H1 (cell line): ENCODE results near the gene VIM. TPM values are rescaled to one million over a fixed set of nuclear protein-coding genes. Genes with fewer than 3 reads are reported as not detected.

ENCODE experiments used
- CTCF ChIA-PET: fragments of 300-600 bp; sonication (Branson Sonifier 250); formaldehyde crosslinking; loops from one replicate; lab custom pipeline; 2021; ENCODE audit not compliant: partially characterized antibody; lab: Charles Lee
- POLR2A ChIA-PET: fragments of 300-600 bp; sonication (Branson Sonifier 250); formaldehyde crosslinking; loops from one replicate; lab custom pipeline; 2021; ENCODE audit warnings: inconsistent platforms; ENCODE audit not compliant: partially characterized antibody; lab: Charles Lee
- DNase-seq, 2 experiments: peaks; one replicate each; pipeline versions ENCODE4 v3.0.0 to v3.0.0-alpha.2; 2010 to 2022; ENCODE audit warnings: low spot score in 2 of 2, low read depth in 1 of 2, mixed read lengths in 1 of 2
- FAIRE-seq: peaks from 2 replicates; lab custom pipeline; 2011; peaks lifted over from hg19 to GRCh38; lab: Jason Lieb, UNC
- H2AFZ ChIP-seq: 2 replicates; pipeline ENCODE4 v1.8.1; 2012; ENCODE audit warnings: low read length, inconsistent platforms
- H2AK5ac ChIP-seq: 2 replicates; pipeline ENCODE4 v1.6.1; 2013; ENCODE audit warnings: low read depth, low read length
- H2BK120ac ChIP-seq: replicated peaks from 2 replicates; pipeline ENCODE3; 2013; ENCODE audit warnings: low read depth, low read length, inconsistent platforms
- H2BK12ac ChIP-seq: 2 replicates; pipeline ENCODE4 v1.6.1; 2013; ENCODE audit warnings: low read depth, low read length
- H2BK15ac ChIP-seq: 2 replicates; pipeline ENCODE4 v1.6.1; 2013; ENCODE audit warnings: low read length
- H2BK20ac ChIP-seq: 2 replicates; pipeline ENCODE4 v1.6.1; 2013; ENCODE audit warnings: low read length
- H2BK5ac ChIP-seq: 2 replicates; pipeline ENCODE4 v1.6.1; 2013; ENCODE audit warnings: low read depth, low read length
- H3K14ac ChIP-seq: 2 replicates; pipeline ENCODE4 v1.6.1; 2013; ENCODE audit warnings: inconsistent platforms; ENCODE audit not compliant: insufficient read length
- H3K18ac ChIP-seq: 2 replicates; pipeline ENCODE4 v1.6.1; 2013; ENCODE audit warnings: low read length; ENCODE audit errors: extremely low read depth
- H3K23ac ChIP-seq: 2 replicates; pipeline ENCODE4 v1.6.1; 2013; ENCODE audit warnings: inconsistent platforms; ENCODE audit not compliant: insufficient read length
- H3K23me2 ChIP-seq: 2 replicates; pipeline ENCODE4 v1.6.1; 2013; ENCODE audit warnings: low read depth, low read length
- H3K27ac ChIP-seq: 2 replicates; pipeline ENCODE4 v1.6.1; 2011; ENCODE audit warnings: low read depth, low read length, inconsistent platforms
- H3K27me3 ChIP-seq, 4 experiments: replicated peaks in 1 of 4; 1 replicate in 1 of 4; 2 replicates in 3 of 4; pipeline versions ENCODE4 v1.6.1 to v1.8.1; 2011 to 2013; ENCODE audit warnings: low read length in 3 of 4, mild to moderate bottlenecking in 3 of 4, inconsistent platforms in 2 of 4, mixed read lengths in 2 of 4, moderate library complexity in 1 of 4; ENCODE audit not compliant: control insufficient read depth in 3 of 4, insufficient read depth in 3 of 4; ENCODE audit errors: extremely low read depth in 1 of 4
- H3K36me3 ChIP-seq, 4 experiments: 2 replicates each; pipeline versions ENCODE4 v1.6.1 to v1.8.1; 2011 to 2013; ENCODE audit warnings: mild to moderate bottlenecking in 4 of 4, low read length in 3 of 4, moderate library complexity in 2 of 4, control low read depth in 1 of 4, inconsistent platforms in 1 of 4; ENCODE audit not compliant: insufficient read depth in 4 of 4, control insufficient read depth in 2 of 4
- H3K4ac ChIP-seq: replicated peaks from 2 replicates; pipeline ENCODE3; 2013; ENCODE audit warnings: low read length, low read depth, mixed read lengths, inconsistent platforms; ENCODE audit not compliant: insufficient read length
- H3K4me1 ChIP-seq, 4 experiments: replicated peaks in 1 of 4; 1 replicate in 1 of 4; 2 replicates in 3 of 4; pipeline versions ENCODE4 v1.6.1 to v1.8.1; 2011 to 2013; ENCODE audit warnings: low read length in 3 of 4, inconsistent platforms in 2 of 4, mixed read lengths in 1 of 4; ENCODE audit not compliant: insufficient read depth in 4 of 4, control insufficient read depth in 3 of 4
- H3K4me2 ChIP-seq, 2 experiments: 2 replicates each; pipeline versions ENCODE4 v1.6.1 to v1.8.1; 2011 to 2013; ENCODE audit warnings: low read depth in 2 of 2, low read length in 2 of 2, control low read depth in 1 of 2, inconsistent platforms in 1 of 2, mild to moderate bottlenecking in 1 of 2; ENCODE audit not compliant: insufficient read depth in 1 of 2
- H3K4me3 ChIP-seq, 4 experiments: fragments of 200-600, 300-600 bp in 1 of 4; sonication (generic), shearing (Covaris generic), sonication (Bioruptor Twin) in 1 of 4; 2 replicates each; pipeline versions ENCODE4 v1.5.1 to v1.8.1; 2011 to 2016; ENCODE audit warnings: low read length in 4 of 4, low read depth in 3 of 4, control low read depth in 2 of 4, inconsistent platforms in 2 of 4, mild to moderate bottlenecking in 2 of 4, mixed read lengths in 1 of 4, moderate library complexity in 1 of 4; ENCODE audit not compliant: insufficient read depth in 2 of 4; ENCODE audit errors: extremely low read depth in 1 of 4
- H3K56ac ChIP-seq: replicated peaks from 2 replicates; pipeline ENCODE3; 2013; ENCODE audit warnings: low read depth, mild to moderate bottlenecking, mixed read lengths, low read length, inconsistent platforms; ENCODE audit not compliant: insufficient read length
- H3K79me1 ChIP-seq: 2 replicates; pipeline ENCODE4 v1.6.1; 2013; ENCODE audit warnings: low read depth, low read length, control low read depth
- H3K79me2 ChIP-seq, 2 experiments: 2 replicates each; pipeline versions ENCODE4 v1.6.1 to v1.8.1; 2012 to 2013; ENCODE audit warnings: low read length in 2 of 2, mild to moderate bottlenecking in 2 of 2, inconsistent platforms in 1 of 2; ENCODE audit not compliant: insufficient read depth in 2 of 2, control insufficient read depth in 1 of 2
- H3K9ac ChIP-seq, 4 experiments: replicated peaks in 1 of 4; 1 replicate in 1 of 4; 2 replicates in 3 of 4; pipeline versions ENCODE4 v1.6.1 to v1.8.1; 2011 to 2013; ENCODE audit warnings: low read depth in 3 of 4, low read length in 3 of 4, control low read depth in 2 of 4, mild to moderate bottlenecking in 2 of 4, moderate library complexity in 2 of 4, inconsistent platforms in 1 of 4; ENCODE audit errors: extremely low read depth in 1 of 4
- H3K9me3 ChIP-seq, 2 experiments: 2 replicates each; pipeline versions ENCODE4 v1.6.1 to v1.8.1; 2012 to 2013; ENCODE audit warnings: mild to moderate bottlenecking in 2 of 2, moderate library complexity in 2 of 2, control low read depth in 1 of 2, inconsistent platforms in 1 of 2, low read depth in 1 of 2, low read length in 1 of 2, mixed read lengths in 1 of 2; ENCODE audit not compliant: insufficient read depth in 2 of 2
- H4K20me1 ChIP-seq, 2 experiments: replicated peaks in 1 of 2; 2 replicates each; pipeline versions ENCODE3 to v1.8.1; 2011 to 2013; ENCODE audit warnings: inconsistent platforms in 2 of 2, low read length in 2 of 2, mild to moderate bottlenecking in 1 of 2; ENCODE audit not compliant: insufficient read depth in 2 of 2, control insufficient read depth in 1 of 2
- H4K5ac ChIP-seq: 2 replicates; pipeline ENCODE4 v1.6.1; 2013; ENCODE audit warnings: low read length, low read depth, mixed read lengths, inconsistent platforms; ENCODE audit not compliant: insufficient read length
- H4K8ac ChIP-seq: 2 replicates; pipeline ENCODE4 v1.8.0; 2013; ENCODE audit warnings: mild to moderate bottlenecking, moderate library complexity, low read length, inconsistent platforms; ENCODE audit not compliant: insufficient read depth; ENCODE audit errors: extremely low read depth
- H4K91ac ChIP-seq: replicated peaks from 2 replicates; pipeline ENCODE3; 2013; ENCODE audit warnings: low read length, mixed read lengths, inconsistent platforms; ENCODE audit not compliant: insufficient read length
- ASH2L ChIP-seq: fragments of 200-600, 300-600 bp; sonication (generic); IDR thresholded peaks from one replicate; pipeline ENCODE4 v1.7.1; 2017; ENCODE audit warnings: low read length
- BACH1 ChIP-seq: IDR thresholded peaks from 2 replicates; pipeline ENCODE4 v1.6.1; 2012; ENCODE audit warnings: low read length, improper control_type of control experiment
- CEBPB ChIP-seq: IDR thresholded peaks from 2 replicates; pipeline ENCODE4 v1.6.1; 2012; ENCODE audit warnings: low read depth, low read length
- EZH2 ChIP-seq: fragments of 200-600 bp; sonication (generic); IDR thresholded peaks from 2 replicates; pipeline ENCODE4 v1.7.1; 2012; ENCODE audit warnings: low read depth, mild to moderate bottlenecking, moderate library complexity, low read length, inconsistent platforms; ENCODE audit not compliant: severe bottlenecking
- JUND ChIP-seq: IDR thresholded peaks from 2 replicates; pipeline ENCODE4 v1.6.1; 2011; ENCODE audit warnings: mild to moderate bottlenecking, improper control_type of control experiment, low read length
- NANOG ChIP-seq: IDR thresholded peaks from 2 replicates; pipeline ENCODE4 v1.6.1; 2011; ENCODE audit warnings: low read length, low read depth, mild to moderate bottlenecking, inconsistent platforms; ENCODE audit not compliant: insufficient read depth, poor library complexity, severe bottlenecking
- RBBP5 ChIP-seq: IDR thresholded peaks from 2 replicates; pipeline ENCODE4 v1.7.1; 2012; ENCODE audit warnings: low read depth, mild to moderate bottlenecking, inconsistent platforms, low read length, moderate library complexity, borderline replicate concordance
- TAF1 ChIP-seq: IDR thresholded peaks from 2 replicates; pipeline ENCODE4 v1.6.1; 2011; ENCODE audit warnings: mild to moderate bottlenecking, low read depth, low read length
- WGBS, 2 experiments: shearing (Covaris generic) in 1 of 2; methylation state at CpG; one replicate each; pipeline versions ENCODE4 v1.1.6 to v1.1.7; 2013 to 2015; ENCODE audit warnings: low lambda C conversion rate in 2 of 2, mixed read lengths in 2 of 2, inconsistent platforms in 1 of 2, low coverage in 1 of 2, missing lambda C conversion rate in 1 of 2; ENCODE audit not compliant: insufficient replicate concordance in 2 of 2, insufficient coverage in 1 of 2, insufficient read length in 1 of 2; ENCODE audit errors: extremely low coverage in 1 of 2, missing lambda C conversion rate in 1 of 2; 5-methylcytosine and 5-hydroxymethylcytosine counted together
- polyA plus RNA-seq, 7 experiments: library from polyadenylated mRNA; depleted of rRNA in 3 of 7; stranded (reverse) in 5 of 7; unstranded in 2 of 7; fragments of >200 nt in 5 of 7; fragments of 200-250 nt in 2 of 7; gene quantifications; 1 replicate in 5 of 7; 2 replicates in 1 of 7; 4 replicates in 1 of 7; pipeline versions ENCODE4 v1.2.1 to v1.2.3, GENCODE V29; 2011 to 2013; ENCODE audit warnings: missing spikeins in 2 of 7, mixed read lengths in 2 of 7
- total RNA-seq: library from RNA; stranded (reverse); fragmentation: NEBNext Ultra II Directional; extraction: Animal tissue kit (Norgen Biotek cat#: 25700); gene quantifications from 2 replicates; pipeline ENCODE4 v1.2.1, GENCODE V29; 2021

Gene VIM
- total and polyA plus RNA-seq, 2 of the 8 experiments (the other 6 are each of a cell fraction or from before 2014, with no cell fraction given), result 347 to 372 TPM

DNA sequence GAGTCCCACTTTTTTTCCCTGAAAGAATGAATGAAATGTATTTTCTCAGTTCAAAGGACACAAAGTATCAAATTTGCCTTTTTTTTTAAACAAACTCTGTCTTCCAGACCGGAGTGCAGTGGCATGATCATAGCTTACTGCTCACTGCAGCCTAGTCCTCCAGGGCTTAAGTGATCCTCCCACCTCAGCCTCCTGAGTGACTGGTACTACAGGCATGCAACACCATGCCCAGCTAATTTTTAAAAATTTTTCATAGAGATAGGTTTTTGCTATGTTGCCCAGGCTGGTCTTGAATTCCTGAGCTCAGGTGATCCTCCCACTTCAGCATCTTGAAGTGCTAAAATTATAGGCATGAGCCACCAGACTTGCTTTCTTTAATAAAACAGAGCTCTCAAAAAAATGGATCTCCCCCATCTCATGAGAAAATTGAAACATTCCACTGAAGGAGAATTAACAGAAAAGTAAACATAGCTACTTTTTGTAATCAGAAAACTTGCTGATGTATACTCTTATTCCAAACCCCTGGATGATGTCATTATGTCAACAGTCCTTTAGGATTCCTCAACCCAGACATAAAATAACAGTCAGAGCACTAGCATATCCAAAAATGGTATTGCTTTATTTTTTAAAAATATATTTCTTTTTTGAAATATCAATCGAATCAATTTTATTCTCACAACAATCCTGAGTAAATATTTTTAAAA is 14.2 kb upstream of the VIM start:
- Histone ChIP-seq H3K79me2 (no peaks in the 10 kb centered on the region), H2AFZ (no peak overlapping the region), H3K14ac (no peak overlapping the region), H3K4me3 (no peak overlapping the region), H3K27me3 (no peaks in the 10 kb centered on the region), H3K4me1 (peaks cover 0 to 9% (median 7%) of the 10 kb centered on the region in 4 experiments; a peak in 4 of 7 replicates), H3K56ac (no peak overlapping the region), H4K91ac (no peak overlapping the region), H2BK120ac (no peak overlapping the region), H2BK15ac (no peak overlapping the region), H2BK20ac (no peak overlapping the region), H2BK12ac (no peak overlapping the region), H3K23ac (no peak overlapping the region), H3K4me2 (no peak overlapping the region), H4K20me1 (no peaks in the 10 kb centered on the region), H3K27ac (no peak overlapping the region), H3K23me2 (no peaks in the 10 kb centered on the region), H3K4ac (no peak overlapping the region), H4K8ac (no peak overlapping the region), H3K79me1 (no peaks in the 10 kb centered on the region), H2BK5ac (no peak overlapping the region), H3K36me3 (no peaks in the 10 kb centered on the region), H3K18ac (peak overlapping the region; percentile 3; the same call in 1 of the 2 replicates), H3K9ac (no peak overlapping the region), H4K5ac (no peak overlapping the region), H3K9me3 (no peaks in the 10 kb centered on the region), H2AK5ac (no peak overlapping the region)
- ChIA-PET POLR2A (interaction anchor here (1.0 to 1.3 kb wide), 3 partner anchors 12 to 14 kb away, joined by 3 to 11 read pairs (median 7); partner anchors contain the start of genes TRDMT1 and VIM), CTCF (interaction anchor here (0.8 to 1.7 kb wide), 5 partner anchors 14 to 250 kb away, joined by 3 to 5 read pairs (median 3); partner anchors contain the start of gene VIM)
- FAIRE-seq, result no peak
- DNase-seq, result no peak
- 85% methylated on average over 2 of the region's 2 CpGs; no CpG with 5 or more reads in 1 of the 2 experiments for WGBS, 2 experiments
- no peak for TF ChIP-seq RBBP5
- no peak for TF ChIP-seq BACH1
- TF ChIP-seq CEBPB, result no peak
- 0 out of 2 replicates have a peak, but pooled peaks have one; percentile 25 for TF ChIP-seq JUND
- no peak for TF ChIP-seq EZH2
- no peak for TF ChIP-seq NANOG
- no peak for TF ChIP-seq ASH2L
- no peak for TF ChIP-seq TAF1
